Sigmoid colon (tissue), 7 donors: ENCODE data around the gene MON2. TPM values are rescaled to one million over a fixed set of nuclear protein-coding genes. Genes with fewer than 3 reads are reported as not detected.

Experiments used
- DNase-seq: peaks from one replicate; pipeline ENCODE4 v3.0.0-alpha.2; 2019
- H3K27ac ChIP-seq, 4 donors: fragments of 200-600 bp; sonication (generic); one replicate each; pipeline ENCODE4 v1.5.1; 2016 to 2019; ENCODE audit warnings: mild to moderate bottlenecking in 1 of 4
- H3K27me3 ChIP-seq, 3 donors: fragments of 200-600 bp; sonication (generic); one replicate each; pipeline ENCODE4 v1.5.1; 2019; ENCODE audit warnings: mild to moderate bottlenecking in 1 of 3
- H3K36me3 ChIP-seq, 4 donors: fragments of 200-600 bp; sonication (generic); one replicate each; pipeline ENCODE4 v1.5.1; 2016 to 2019
- H3K4me1 ChIP-seq, 4 donors: fragments of 200-600 bp; sonication (generic); one replicate each; pipeline ENCODE4 v1.5.1; 2017 to 2019
- H3K4me3 ChIP-seq, 4 donors: fragments of 200-600 bp; sonication (generic); one replicate each; pipeline ENCODE4 v1.5.1; 2017 to 2019; ENCODE audit warnings: mild to moderate bottlenecking in 2 of 4, moderate library complexity in 1 of 4
- H3K9me3 ChIP-seq, 4 donors: fragments of 200-600 bp in 3 of 4; sonication (generic) in 3 of 4; one replicate each; pipeline versions ENCODE4 v1.5.1 to v1.6.1; 2013 to 2019
- CTCF ChIP-seq, 4 experiments: fragments of 450-650 bp in 3 of 4; fragments of 200-600 bp in 1 of 4; IDR thresholded peaks; one replicate each; pipeline ENCODE4 v1.5.1; 2016 to 2019; ENCODE audit warnings: antibody characterized with exemption in 4 of 4, mild to moderate bottlenecking in 3 of 4, moderate library complexity in 2 of 4
- EP300 ChIP-seq, 4 donors: sonication (generic); formaldehyde crosslinking; IDR thresholded peaks; one replicate each; pipeline ENCODE4 v1.6.1; 2017; ENCODE audit warnings: antibody characterized with exemption in 4 of 4
- POLR2A ChIP-seq, 2 donors: fragments of 450-650 bp; IDR thresholded peaks; one replicate each; pipeline ENCODE4 v1.6.1; 2016; ENCODE audit warnings: antibody characterized with exemption in 2 of 2, mild to moderate bottlenecking in 2 of 2, moderate library complexity in 2 of 2
- POLR2AphosphoS5 ChIP-seq, 4 donors: sonication (generic); formaldehyde crosslinking; IDR thresholded peaks; one replicate each; pipeline ENCODE4 v1.6.1; 2017; ENCODE audit warnings: antibody characterized with exemption in 4 of 4
- WGBS, 2 donors: extraction: QIAGEN DNeasy Blood & Tissue Kit; methylation state at CpG; one replicate each; pipeline ENCODE4 v1.1.7; 2013; 5-methylcytosine and 5-hydroxymethylcytosine counted together
- intact Hi-C: fragments of 100-400 bp; cut with DNase I; formaldehyde crosslinking; loops from one replicate; pipeline ENCODE4 v1.15.1; 2023
- polyA plus RNA-seq, 3 donors: library from polyadenylated mRNA; stranded (reverse); fragments of 200-250 nt; gene quantifications; one replicate each; pipeline ENCODE4 v1.2.3, GENCODE V29; 2013
- total RNA-seq, 4 donors: library from RNA; depleted of rRNA; stranded (reverse); fragments of >200 nt; gene quantifications; one replicate each; pipeline ENCODE4 v1.1.0, GENCODE V29; 2016
- donor health status: healthy with polysubstance abuse.
- donor health status: Bipolar disorder and iron deficiency.
- donor health status: healthy.

MON2 gene
- total and polyA plus RNA-seq, 7 donors = 4.6 to 92.0 (median 57.1) TPM

- H3K27me3 ChIP-seq = no peaks in the 10 kb centered on the region
- no peaks in the 10 kb centered on the region for H3K9me3 ChIP-seq
- 95% methylated on average over 5 of the region's 5 CpGs for WGBS, 2 donors
- intact Hi-C loops = no loop called here
- H3K4me1 ChIP-seq = peaks cover 0 to 20% (median 12%) of the 10 kb centered on the region in 4 donors
- DNase-seq = no peak
- TF ChIP-seq POLR2A (IDR thresholded peaks at IDR 0.05) (no peak), POLR2AphosphoS5 (IDR thresholded peaks at IDR 0.05) (no peak), EP300 (IDR thresholded peaks at IDR 0.05) (no peak), CTCF (IDR thresholded peaks at IDR 0.05) (no peak)
- no peak overlapping the region for H3K27ac ChIP-seq
- H3K4me3 ChIP-seq = no peak overlapping the region
- H3K36me3 ChIP-seq = no peaks in the 10 kb centered on the region
Observed at GRCh38 chr12:62629971-62630739, 163.5 kb downstream of the MON2 start.

GRCh38 chr12:62631471-62632410 is 165.1 kb downstream of the MON2 start:
- H3K4me3 ChIP-seq = peak overlapping the region; percentile 29 to 60 (median 56)
- TF ChIP-seq CTCF (IDR thresholded peaks at IDR 0.05) (peak in 1 of 4 experiments; percentile 24), POLR2AphosphoS5 (IDR thresholded peaks at IDR 0.05) (peak in 2 of 4 donors; percentile 44 to 49), POLR2A (IDR thresholded peaks at IDR 0.05) (no peak)
- no peaks in the 10 kb centered on the region for H3K27me3 ChIP-seq
- no peaks in the 10 kb centered on the region for H3K36me3 ChIP-seq
- intact Hi-C loops = loop anchor here (1.0 kb wide), 1 partner anchor 28 kb away; no protein-coding TSS in a partner anchor
- DNase-seq = peak; percentile 81
- H3K27ac ChIP-seq = peak overlapping the region; percentile 67 to 74 (median 70)
- H3K9me3 ChIP-seq = no peaks in the 10 kb centered on the region
- peaks cover 0 to 20% (median 12%) of the 10 kb centered on the region in 4 donors for H3K4me1 ChIP-seq
- 3 to 4% methylated on average over 58 of the region's 58 CpGs for WGBS, 2 donors

- H3K27ac ChIP-seq = peak overlapping the region; percentile 67 to 74 (median 70)
- 2 to 5% methylated on average over 22 of the region's 22 CpGs for WGBS, 2 donors
- DNase-seq = peak; percentile 79
Observed at GRCh38 chr12:62632411-62632918, 165.8 kb downstream of the MON2 start.

More at GRCh38 chr12:62632411-62632918, 165.8 kb downstream of the MON2 start:
- TF ChIP-seq EP300 (IDR thresholded peaks at IDR 0.05) (no peak), CTCF (IDR thresholded peaks at IDR 0.05) (no peak), POLR2A (IDR thresholded peaks at IDR 0.05) (no peak), POLR2AphosphoS5 (IDR thresholded peaks at IDR 0.05) (peak in 3 of 4 donors; percentile 28 to 49 (median 43))
- H3K9me3 ChIP-seq = no peaks in the 10 kb centered on the region
- peaks cover 0 to 20% (median 12%) of the 10 kb centered on the region in 4 donors for H3K4me1 ChIP-seq
- no peaks in the 10 kb centered on the region for H3K36me3 ChIP-seq
- H3K27me3 ChIP-seq = no peaks in the 10 kb centered on the region
- intact Hi-C loops = loop anchor here (1.0 kb wide), 1 partner anchor 29 kb away; no protein-coding TSS in a partner anchor
- H3K4me3 ChIP-seq = peak overlapping the region; percentile 29 to 60 (median 56)
